Measurements from ENCODE around the gene TPGS1.

TPGS1 gene

GRCh38 chr19:535017-535835 is 27.9 kb downstream of the TPGS1 start:
- Histone ChIP-seq H3K27me3 (ENCODE audit: control insufficient read depth, low read length) (no peaks in the 10 kb centered on the region), H3K9me2 (replicated peaks; ENCODE audit: control insufficient read depth, low read length) (no peaks in the 10 kb centered on the region), H3K27ac (ENCODE audit: low read depth, low read length) (no peak overlapping the region), H3K4me2 (ENCODE audit: low read length) (no peak overlapping the region), H3K79me2 (ENCODE audit: control insufficient read depth, low read length) (peaks cover 38% of the 10 kb centered on the region), H3F3A (ENCODE audit: control insufficient read depth, insufficient read depth) (no peaks in the 10 kb centered on the region), H3K9me3 (ENCODE audit: control insufficient read depth, insufficient read depth, low read length) (no peaks in the 10 kb centered on the region), H3K4me1 (ENCODE audit: control insufficient read depth, low read length) (peaks cover 17% of the 10 kb centered on the region), H3K36me3 (ENCODE audit: control insufficient read depth, low read length) (peaks cover 27% of the 10 kb centered on the region), H3K4me3 (ENCODE audit: low read length) (no peak overlapping the region), H4K20me1 (ENCODE audit: control insufficient read depth, insufficient read depth, low read depth, low read length) (peaks cover 8% of the 10 kb centered on the region)
- TF ChIP-seq EZH2phosphoT487 (IDR thresholded peaks at IDR 0.05; ENCODE audit: borderline replicate concordance, low read length) (no peak), CTCF (IDR thresholded peaks at IDR 0.05; ENCODE audit: low read depth, low read length, poor library complexity, severe bottlenecking) (no peak)

- H3K36me3 ChIP-seq (ENCODE audit: control insufficient read depth, low read length) = peaks cover 27% of the 10 kb centered on the region
- H3K27ac ChIP-seq (ENCODE audit: low read depth, low read length) = no peak overlapping the region
- TF ChIP-seq CTCF (IDR thresholded peaks at IDR 0.05; ENCODE audit: low read depth, low read length, poor library complexity, severe bottlenecking) (no peak), EZH2phosphoT487 (IDR thresholded peaks at IDR 0.05; ENCODE audit: borderline replicate concordance, low read length) (no peak)
- no peaks in the 10 kb centered on the region for H3K9me2 ChIP-seq (replicated peaks; ENCODE audit: control insufficient read depth, low read length)
- no peaks in the 10 kb centered on the region for H3K9me3 ChIP-seq (ENCODE audit: control insufficient read depth, insufficient read depth, low read length)
- H3K79me2 ChIP-seq (ENCODE audit: control insufficient read depth, low read length) = peaks cover 38% of the 10 kb centered on the region
- H3K4me2 ChIP-seq (ENCODE audit: low read length) = no peak overlapping the region
- no peaks in the 10 kb centered on the region for H3K27me3 ChIP-seq (ENCODE audit: control insufficient read depth, low read length)
- H4K20me1 ChIP-seq (ENCODE audit: control insufficient read depth, insufficient read depth, low read depth, low read length) = peaks cover 8% of the 10 kb centered on the region
- H3F3A ChIP-seq (ENCODE audit: control insufficient read depth, insufficient read depth) = no peaks in the 10 kb centered on the region
- H3K4me3 ChIP-seq (ENCODE audit: low read length) = no peak overlapping the region
- peaks cover 12% of the 10 kb centered on the region for H3K4me1 ChIP-seq (ENCODE audit: control insufficient read depth, low read length)
These were observed 29.0 kb downstream of the TPGS1 start for GRCh38 chr19:536031-536880.

GRCh38 chr19:536881-537404 is 29.6 kb downstream of the TPGS1 start:
- peaks cover 36% of the 10 kb centered on the region for H3K79me2 ChIP-seq (ENCODE audit: control insufficient read depth, low read length)
- peaks cover 8% of the 10 kb centered on the region for H4K20me1 ChIP-seq (ENCODE audit: control insufficient read depth, insufficient read depth, low read depth, low read length)
- peaks cover 27% of the 10 kb centered on the region for H3K36me3 ChIP-seq (ENCODE audit: control insufficient read depth, low read length)

More at GRCh38 chr19:536881-537404, 29.6 kb downstream of the TPGS1 start:
- Histone ChIP-seq H3F3A (ENCODE audit: control insufficient read depth, insufficient read depth) (no peaks in the 10 kb centered on the region), H3K27ac (ENCODE audit: low read depth, low read length) (no peak overlapping the region), H3K9me2 (replicated peaks; ENCODE audit: control insufficient read depth, low read length) (no peaks in the 10 kb centered on the region), H3K9me3 (ENCODE audit: control insufficient read depth, insufficient read depth, low read length) (no peaks in the 10 kb centered on the region), H3K4me3 (ENCODE audit: low read length) (no peak overlapping the region), H3K27me3 (ENCODE audit: control insufficient read depth, low read length) (no peaks in the 10 kb centered on the region), H3K4me1 (ENCODE audit: control insufficient read depth, low read length) (peaks cover 12% of the 10 kb centered on the region), H3K4me2 (ENCODE audit: low read length) (no peak overlapping the region)
- no peak for TF ChIP-seq CTCF (IDR thresholded peaks at IDR 0.05; ENCODE audit: low read depth, low read length, poor library complexity, severe bottlenecking)
- no peak for TF ChIP-seq EZH2phosphoT487 (IDR thresholded peaks at IDR 0.05; ENCODE audit: borderline replicate concordance, low read length)
